ENCODE results near the gene DCC. TPM values are rescaled to one million over a fixed set of nuclear protein-coding genes. Genes with fewer than 3 reads are reported as not detected.

The DCC gene
- total and polyA plus RNA-seq, 11 donors = 0.02 TPM; not detected in 10

GRCh38 chr18:52850031-52850560 is 510.1 kb downstream of the DCC start:
- no peaks in the 10 kb centered on the region for H3K9me3 ChIP-seq
- DNase-seq = no peak
- TF ChIP-seq POLR2A (IDR thresholded peaks at IDR 0.05) = no peak
- H3K27ac ChIP-seq = no peak overlapping the region
- WGBS, 4 donors = 62 to 70% (median 65%) methylated on average over 6 of the region's 6 CpGs
- ATAC-seq = no peak
- H3K4me3 ChIP-seq = no peak overlapping the region
- no peaks in the 10 kb centered on the region for H3K36me3 ChIP-seq
- intact Hi-C loops (cut with DNase I) = no loop called here
- H3K27me3 ChIP-seq = no peaks in the 10 kb centered on the region
- H3K4me1 ChIP-seq = no peaks in the 10 kb centered on the region

GRCh38 chr18:52861558-52861957 is 521.6 kb downstream of the DCC start:
- intact Hi-C loops (cut with DNase I) = no loop called here
- 67 to 83% (median 71%) methylated on average over 3 of the region's 3 CpGs for WGBS, 4 donors
- H3K9me3 ChIP-seq = peaks cover 0 to 4% (median 0%) of the 10 kb centered on the region in 12 donors

DNA sequence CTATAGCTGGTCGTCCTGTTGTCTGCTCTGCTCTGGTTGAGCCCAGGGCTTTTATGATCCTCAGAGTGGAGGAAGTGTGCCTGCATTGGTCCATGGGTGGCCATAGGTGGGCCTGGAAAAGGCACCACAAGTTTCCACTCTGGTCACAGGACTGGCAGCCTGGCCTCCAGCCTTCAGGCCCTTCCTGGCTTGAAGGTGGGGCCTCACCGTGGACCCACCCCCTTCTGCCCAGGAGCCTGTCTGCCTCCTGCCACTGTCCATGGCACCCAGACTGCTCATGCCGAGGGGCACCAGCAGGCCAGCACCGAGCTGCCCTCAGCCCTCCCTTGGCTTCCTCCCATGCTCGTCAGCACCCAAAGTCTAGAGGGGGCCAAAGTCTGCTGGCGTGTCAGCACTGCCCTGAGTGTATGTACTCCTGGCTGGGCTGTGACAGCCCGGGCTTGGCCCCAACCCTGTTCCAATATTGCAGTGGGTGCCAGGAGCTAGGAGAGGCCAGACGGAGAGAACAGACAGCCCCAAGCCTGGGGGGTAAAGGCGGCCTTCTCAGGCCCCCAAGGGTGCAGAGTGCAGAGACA is 529.4 kb downstream of the DCC start:
- TF ChIP-seq POLR2A (IDR thresholded peaks at IDR 0.05) = no peak
- TF ChIP-seq, protein P1, sequence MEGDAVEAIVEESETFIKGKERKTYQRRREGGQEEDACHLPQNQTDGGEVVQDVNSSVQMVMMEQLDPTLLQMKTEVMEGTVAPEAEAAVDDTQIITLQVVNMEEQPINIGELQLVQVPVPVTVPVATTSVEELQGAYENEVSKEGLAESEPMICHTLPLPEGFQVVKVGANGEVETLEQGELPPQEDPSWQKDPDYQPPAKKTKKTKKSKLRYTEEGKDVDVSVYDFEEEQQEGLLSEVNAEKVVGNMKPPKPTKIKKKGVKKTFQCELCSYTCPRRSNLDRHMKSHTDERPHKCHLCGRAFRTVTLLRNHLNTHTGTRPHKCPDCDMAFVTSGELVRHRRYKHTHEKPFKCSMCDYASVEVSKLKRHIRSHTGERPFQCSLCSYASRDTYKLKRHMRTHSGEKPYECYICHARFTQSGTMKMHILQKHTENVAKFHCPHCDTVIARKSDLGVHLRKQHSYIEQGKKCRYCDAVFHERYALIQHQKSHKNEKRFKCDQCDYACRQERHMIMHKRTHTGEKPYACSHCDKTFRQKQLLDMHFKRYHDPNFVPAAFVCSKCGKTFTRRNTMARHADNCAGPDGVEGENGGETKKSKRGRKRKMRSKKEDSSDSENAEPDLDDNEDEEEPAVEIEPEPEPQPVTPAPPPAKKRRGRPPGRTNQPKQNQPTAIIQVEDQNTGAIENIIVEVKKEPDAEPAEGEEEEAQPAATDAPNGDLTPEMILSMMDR (IDR thresholded peaks at IDR 0.05) = no peak
- DNase-seq = no peak
- WGBS, 4 donors = 68 to 89% (median 88%) methylated on average over 5 to 9 of the region's 9 CpGs
- ATAC-seq = no peak
- peaks cover 0 to 4% (median 0%) of the 10 kb centered on the region in 12 donors for H3K9me3 ChIP-seq
- no peak overlapping the region for H3K4me3 ChIP-seq
- H3K4me1 ChIP-seq = no peaks in the 10 kb centered on the region
- no peaks in the 10 kb centered on the region for H3K36me3 ChIP-seq
- intact Hi-C loops (cut with DNase I) = no loop called here
- no peak overlapping the region for H3K27ac ChIP-seq
- no peaks in the 10 kb centered on the region for H3K27me3 ChIP-seq

More at GRCh38 chr18:52861558-52861957, 521.6 kb downstream of the DCC start:
- no peak for ATAC-seq
- Histone ChIP-seq H3K4me1 (no peaks in the 10 kb centered on the region), H3K36me3 (no peaks in the 10 kb centered on the region), H3K27me3 (no peaks in the 10 kb centered on the region), H3K4me3 (no peak overlapping the region), H3K27ac (no peak overlapping the region)
- DNase-seq = no peak
- TF ChIP-seq, protein P1 (IDR thresholded peaks at IDR 0.05) = no peak
- no peak for TF ChIP-seq POLR2A (IDR thresholded peaks at IDR 0.05)

- DNase-seq (peak in 1 of 5 donors; percentile 17), ATAC-seq (peak in 1 of 4 donors; percentile 27)
- TF ChIP-seq, protein P1 (IDR thresholded peaks at IDR 0.05) = peak in 2 of 12 donors; percentile 16 to 26
- TF ChIP-seq POLR2A (IDR thresholded peaks at IDR 0.05) = no peak
- 76 to 83% (median 76%) methylated on average over 18 to 21 of the region's 21 CpGs for WGBS, 4 donors
- intact Hi-C loops (cut with DNase I) = no loop called here
- Histone ChIP-seq H3K9me3 (peaks cover 0 to 4% (median 0%) of the 10 kb centered on the region in 12 donors), H3K27ac (no peak overlapping the region), H3K36me3 (no peaks in the 10 kb centered on the region), H3K4me1 (no peaks in the 10 kb centered on the region), H3K4me3 (no peak overlapping the region), H3K27me3 (no peaks in the 10 kb centered on the region)
Observed at GRCh38 chr18:52869942-52870907, 530.2 kb downstream of the DCC start.
